PC-3 (cell line): ENCODE results near the gene FUT3. TPM values are rescaled to one million over a fixed set of nuclear protein-coding genes. Genes with fewer than 3 reads are reported as not detected.

Experiments used
- total RNA-seq: library from RNA; depleted of rRNA; stranded (reverse); fragments of >200 nt; gene quantifications from 2 replicates; pipeline ENCODE4 v1.2.3, GENCODE V29; 2014; rRNA removed

Gene FUT3
- total RNA-seq, 1 experiment from 2014 or later, result 7.7 TPM

Other genes starting within 250 kb of the FUT3 start
- gene SAFB2, start 228.7 kb downstream of the FUT3 start, total RNA-seq, result 77.5 and 101 TPM in 2 replicates
- gene SAFB, start 228.4 kb downstream of the FUT3 start, total RNA-seq, result 94.9 and 164 TPM in 2 replicates
- 331 and 456 TPM in 2 replicates for gene MICOS13, start 170.9 kb downstream of the FUT3 start, total RNA-seq
- gene HSD11B1L, start 170.4 kb downstream of the FUT3 start, total RNA-seq, result 8.6 and 10.9 TPM in 2 replicates
- 2,190 and 2,470 TPM in 2 replicates for gene RPL36, start 161.2 kb downstream of the FUT3 start, total RNA-seq
- 217 and 306 TPM in 2 replicates for gene LONP1, start 131.3 kb downstream of the FUT3 start, total RNA-seq
- not detected in 2 replicates for gene CATSPERD, start 130.8 kb downstream of the FUT3 start, total RNA-seq
- 3.5 and 5.6 TPM in 2 replicates for gene PRR22, start 66.7 kb downstream of the FUT3 start, total RNA-seq
- 118 and 148 TPM in 2 replicates for gene DUS3L, start 60.3 kb downstream of the FUT3 start, total RNA-seq
- 3.9 and 8.8 TPM in 2 replicates for gene NRTN, start 46.4 kb downstream of the FUT3 start, total RNA-seq
- gene FUT6, start 11.7 kb downstream of the FUT3 start, total RNA-seq, result 0.69 TPM in 1 of 2 replicates, not detected in the other
- gene FUT5, start 19.1 kb upstream of the FUT3 start, total RNA-seq, result 0.35 TPM in 1 of 2 replicates, not detected in the other
- gene NDUFA11, start 52.3 kb upstream of the FUT3 start, total RNA-seq, result 556 and 669 TPM in 2 replicates
- 7.8 and 8.3 TPM in 2 replicates for gene VMAC, start 53.4 kb upstream of the FUT3 start, total RNA-seq
- 255 and 280 TPM in 2 replicates for gene CAPS, start 62.8 kb upstream of the FUT3 start, total RNA-seq
- 114 and 153 TPM in 2 replicates for gene RANBP3, start 126.7 kb upstream of the FUT3 start, total RNA-seq